Activated T-cell treated with anti-CD3 and anti-CD28 coated beads, Interleukin-2, amount 50 U/mL, for 4 hours (primary cell): Measurements from ENCODE around the gene SCUBE3. TPM values are rescaled to one million over a fixed set of nuclear protein-coding genes. Genes with fewer than 3 reads are reported as not detected.

Experiments
- ATAC-seq, 2 donors: fragments of 200-7000 bp; cut with Tn5 transposase; one replicate each; pipeline ENCODE4 v1.10.0; 2021
- DNase-seq: peaks from one replicate; pipeline ENCODE4 v3.0.0-alpha.2; 2020
- H3K27me3 Mint-ChIP-seq: one replicate; pipeline ENCODE4 v1.8.0; 2021; ENCODE audit warnings: low read depth, mixed read lengths
- H3K36me3 Mint-ChIP-seq: one replicate; pipeline ENCODE4 v1.8.0; 2022; ENCODE audit warnings: mixed read lengths; ENCODE audit not compliant: insufficient read depth
- H3K4me1 Mint-ChIP-seq: one replicate; pipeline ENCODE4 v1.8.0; 2021; ENCODE audit warnings: low read depth, mixed read lengths
- H3K4me3 Mint-ChIP-seq: one replicate; pipeline ENCODE4 v1.8.0; 2021; ENCODE audit warnings: mild to moderate bottlenecking, moderate library complexity, mixed read lengths
- H3K9me3 Mint-ChIP-seq: one replicate; pipeline ENCODE4 v1.8.0; 2021; ENCODE audit warnings: mixed read lengths
- total RNA-seq, 3 donors: library from RNA; stranded (reverse); gene quantifications; one replicate each; pipeline ENCODE4 v1.2.1, GENCODE V29; 2021

Gene SCUBE3
- total RNA-seq, 3 donors from 2014 or later, result 0.03 TPM; not detected in 2

DNA sequence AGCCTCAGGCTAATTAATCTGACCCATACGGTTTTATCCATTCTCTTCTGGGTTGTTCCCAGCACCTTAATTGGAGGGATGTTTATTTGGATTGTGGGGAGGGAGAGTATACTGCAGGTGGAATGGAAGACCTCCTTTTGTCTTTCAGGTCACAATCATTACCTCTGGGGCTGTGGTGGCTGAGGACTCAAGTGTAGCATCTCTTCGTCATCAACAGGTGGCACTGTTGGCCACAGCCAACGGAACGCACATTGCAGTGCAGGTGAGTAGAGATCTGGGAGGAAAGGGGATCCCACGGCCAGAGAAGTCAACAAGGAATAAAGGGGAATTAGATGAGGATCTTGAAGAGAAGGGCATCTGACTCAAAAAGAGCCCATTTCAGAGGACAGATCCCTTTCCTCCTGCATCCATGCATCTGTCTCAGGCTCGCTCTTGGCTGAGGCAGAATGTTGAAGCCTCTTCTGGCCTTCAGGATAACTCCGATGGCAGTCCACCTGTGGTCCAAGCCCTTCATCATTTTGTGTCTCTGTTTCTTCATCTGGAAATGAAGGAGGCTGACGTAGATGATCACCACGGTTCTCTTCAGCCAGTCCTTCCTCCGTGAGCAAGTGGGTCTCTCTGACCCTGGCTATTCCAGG, 80.7 kb downstream of the SCUBE3 start:
- no peaks in the 10 kb centered on the region for H3K9me3 Mint-ChIP-seq
- DNase-seq, result peak; percentile 47
- H3K36me3 Mint-ChIP-seq, result peaks cover 7% of the 10 kb centered on the region
- peak; percentile 26 to 39 for ATAC-seq
- no peak overlapping the region for H3K4me3 Mint-ChIP-seq
- H3K4me1 Mint-ChIP-seq, result peaks cover 18% of the 10 kb centered on the region
- no peaks in the 10 kb centered on the region for H3K27me3 Mint-ChIP-seq

DNA sequence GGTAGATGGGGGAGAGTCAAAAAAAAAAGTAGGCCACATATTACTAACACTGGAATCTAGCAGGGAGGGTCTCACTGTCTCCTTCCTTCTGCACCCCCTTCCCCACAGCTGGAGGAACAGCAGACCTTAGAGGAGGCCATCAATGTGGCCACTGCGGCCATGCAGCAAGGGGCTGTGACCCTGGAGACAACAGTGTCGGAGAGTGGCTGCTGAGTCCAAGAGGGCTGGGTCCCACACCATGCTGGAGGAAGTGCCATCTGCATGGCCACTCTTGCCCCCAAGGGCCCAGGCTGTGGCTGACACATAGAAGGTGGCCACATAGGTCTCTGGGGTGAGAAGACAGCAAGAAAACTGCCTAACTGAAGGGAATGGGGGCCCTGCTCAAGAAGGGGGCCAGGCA, 81.3 kb downstream of the SCUBE3 start:
- H3K4me1 Mint-ChIP-seq, result peaks cover 24% of the 10 kb centered on the region
- DNase-seq, result no peak

DNA sequence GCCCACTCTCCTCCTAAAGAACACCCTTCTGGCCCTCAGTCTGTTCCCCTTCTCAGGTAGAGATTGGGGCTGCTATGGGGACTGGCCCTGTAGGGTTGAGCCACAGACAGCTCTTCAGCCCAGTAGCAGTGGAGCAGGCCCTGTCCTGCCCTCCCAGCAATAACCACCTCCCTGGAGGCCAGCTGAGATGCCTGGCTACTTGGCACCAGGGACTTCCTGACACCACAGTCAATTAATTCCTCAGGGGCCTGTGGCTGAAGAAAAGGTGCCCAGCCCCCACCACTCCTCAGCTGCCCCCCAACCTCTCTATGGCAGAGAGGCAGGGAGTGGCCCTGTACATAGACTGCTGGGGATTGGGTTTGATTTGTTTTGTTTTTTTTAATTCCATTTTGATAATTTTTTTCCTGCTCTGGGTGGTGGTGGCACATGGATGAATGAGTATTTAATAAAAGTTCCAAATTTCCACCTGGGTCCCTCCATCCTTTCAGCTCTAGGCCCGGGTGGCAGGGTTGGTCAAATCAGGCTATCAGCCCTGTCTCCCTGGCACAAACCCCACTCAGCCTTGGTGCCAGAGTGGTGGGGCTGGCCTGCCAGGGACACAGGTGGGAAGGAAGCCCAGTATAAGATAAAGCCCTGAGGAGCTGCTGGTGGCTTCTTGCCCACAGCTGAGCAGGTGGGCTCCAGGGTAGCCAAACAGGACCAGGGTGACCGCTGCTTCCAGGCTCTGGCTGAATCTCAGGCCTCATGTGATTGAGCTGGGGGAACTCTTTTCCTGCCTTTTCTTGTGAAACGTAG, 82.0 kb downstream of the SCUBE3 start:
- Mint-ChIP-seq H3K27me3 (no peaks in the 10 kb centered on the region), H3K36me3 (peaks cover 7% of the 10 kb centered on the region), H3K4me3 (no peak overlapping the region), H3K9me3 (no peaks in the 10 kb centered on the region), H3K4me1 (peaks cover 31% of the 10 kb centered on the region)
- ATAC-seq, result no peak
- no peak for DNase-seq

More for the DNA sequence above, 81.3 kb downstream of the SCUBE3 start:
- Mint-ChIP-seq H3K36me3 (peaks cover 7% of the 10 kb centered on the region), H3K4me3 (no peak overlapping the region), H3K9me3 (no peaks in the 10 kb centered on the region), H3K27me3 (no peaks in the 10 kb centered on the region)
- ATAC-seq, result no peak

DNA sequence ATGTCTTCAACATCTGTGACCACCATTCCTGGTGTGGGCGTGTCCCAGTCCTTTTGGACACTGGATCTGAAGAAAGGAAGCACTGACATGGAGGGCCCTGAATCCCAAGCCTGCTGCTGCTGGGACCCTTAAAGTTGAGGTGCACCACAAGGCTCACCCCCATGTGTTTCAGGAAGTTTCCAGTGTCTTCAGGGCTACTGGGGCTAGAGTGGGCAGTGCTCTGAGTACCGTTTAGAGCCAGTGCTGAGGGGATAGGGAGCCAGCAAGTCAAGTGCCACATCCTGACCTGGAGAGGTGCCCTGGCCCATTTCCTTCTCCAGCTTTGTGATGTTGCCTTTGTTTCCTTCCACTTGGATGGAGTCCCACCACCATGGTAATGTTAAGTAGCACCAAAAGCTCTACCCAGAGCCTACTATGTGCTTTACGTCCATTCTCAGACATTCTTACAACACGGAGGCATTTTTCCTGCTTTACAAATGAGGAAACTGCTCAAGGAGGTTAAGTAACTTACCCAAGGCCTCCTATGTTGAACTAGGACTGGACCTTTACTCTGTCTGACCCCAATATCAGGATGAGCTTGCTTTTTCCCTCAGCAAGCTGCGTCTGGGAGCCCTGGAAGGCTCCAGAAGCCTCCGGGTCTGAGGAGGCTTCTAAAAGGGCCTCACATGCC, 83.3 kb downstream of the SCUBE3 start:
- peaks cover 6% of the 10 kb centered on the region for H3K36me3 Mint-ChIP-seq
- H3K4me3 Mint-ChIP-seq, result peak overlapping the region; percentile 85
- peaks cover 43% of the 10 kb centered on the region for H3K4me1 Mint-ChIP-seq
- H3K27me3 Mint-ChIP-seq, result no peaks in the 10 kb centered on the region
- no peaks in the 10 kb centered on the region for H3K9me3 Mint-ChIP-seq
- no peak for ATAC-seq
- no peak for DNase-seq

DNA sequence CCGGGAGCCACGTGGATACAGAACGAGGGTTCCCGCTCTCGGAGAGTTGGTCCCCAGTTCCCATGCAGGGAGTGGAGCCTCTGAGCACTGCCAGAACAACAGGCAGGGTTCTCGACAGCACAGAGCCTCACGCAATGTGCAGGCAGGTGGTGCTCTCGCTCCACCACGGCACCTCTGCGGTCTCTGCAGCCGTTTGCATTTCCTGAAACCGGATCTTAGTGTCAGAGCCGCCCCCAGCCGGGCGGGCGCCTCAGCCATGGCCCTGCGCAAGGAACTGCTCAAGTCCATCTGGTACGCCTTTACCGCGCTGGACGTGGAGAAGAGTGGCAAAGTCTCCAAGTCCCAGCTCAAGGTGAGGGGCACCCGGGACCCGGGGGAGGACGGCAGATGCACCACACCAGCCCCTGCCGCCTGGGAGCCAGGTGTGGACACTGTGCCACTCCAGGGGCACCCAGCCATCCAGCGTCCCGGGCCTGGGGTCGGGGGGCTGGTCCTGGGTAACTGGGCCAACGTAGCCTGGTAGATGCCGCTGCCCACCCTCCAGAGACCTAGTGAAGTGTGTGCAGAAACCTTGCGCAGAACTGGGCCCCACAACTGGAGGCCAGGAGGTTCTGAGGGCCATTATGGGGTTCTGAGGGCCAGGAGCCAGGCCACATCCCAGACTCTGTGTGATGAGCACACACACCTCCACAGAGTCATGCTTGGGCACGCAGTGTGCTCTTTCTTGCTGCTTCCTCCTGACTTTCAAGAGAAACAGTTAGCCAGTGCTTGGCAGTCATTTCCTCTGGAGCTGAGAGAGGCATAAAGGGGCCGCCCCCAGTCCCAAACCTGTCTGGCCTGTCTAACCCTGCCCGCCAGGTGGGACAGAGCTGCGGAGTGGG, 84.1 kb downstream of the SCUBE3 start, which contains the start of gene DEF6:
Gene DEF6, plus strand, starts transcription at position 218 of the 881 bp plus-strand sequence. Its CDS starts 39 bp downstream, at position 257.
- peak; percentile 87 to 91 for ATAC-seq
- H3K9me3 Mint-ChIP-seq, result no peaks in the 10 kb centered on the region

DNA sequence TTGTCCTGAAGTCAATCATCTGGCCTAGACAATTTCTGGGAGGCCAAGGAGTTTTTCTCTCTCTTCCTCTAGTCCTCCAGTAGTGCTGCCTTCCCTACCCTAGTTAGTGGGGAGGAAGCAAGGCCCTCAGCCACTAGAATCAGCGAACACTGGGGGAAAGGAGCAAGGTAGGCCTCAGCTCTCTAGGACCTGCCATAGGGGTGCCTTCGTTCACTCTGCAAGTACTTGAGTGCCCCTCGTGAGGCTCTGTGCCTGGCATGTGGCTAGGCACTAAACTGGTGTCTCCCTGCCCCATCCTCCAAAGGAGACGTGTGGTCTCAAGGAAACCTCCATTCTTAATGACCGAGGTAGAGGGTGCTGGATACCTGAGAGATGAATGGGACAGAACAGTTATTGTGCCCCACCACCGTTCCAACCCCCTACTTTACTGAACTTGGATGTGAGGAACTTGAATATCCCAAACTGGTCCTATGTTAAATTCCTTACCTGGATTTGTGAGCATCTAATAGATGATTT, 84.9 kb downstream of the SCUBE3 start:
- peaks cover 9% of the 10 kb centered on the region for H3K36me3 Mint-ChIP-seq
- no peaks in the 10 kb centered on the region for H3K9me3 Mint-ChIP-seq
- H3K4me3 Mint-ChIP-seq, result peak overlapping the region; percentile 85
- DNase-seq (no peak), ATAC-seq (no peak)
- H3K4me1 Mint-ChIP-seq, result peaks cover 59% of the 10 kb centered on the region
- no peaks in the 10 kb centered on the region for H3K27me3 Mint-ChIP-seq

More for the DNA sequence above, 84.1 kb downstream of the SCUBE3 start, which contains the start of gene DEF6:
- peak; percentile 85 for DNase-seq
- Mint-ChIP-seq H3K4me1 (peaks cover 50% of the 10 kb centered on the region), H3K36me3 (peaks cover 6% of the 10 kb centered on the region), H3K27me3 (no peaks in the 10 kb centered on the region), H3K4me3 (peak within 1 kb of the TSS; percentile 85)

DNA sequence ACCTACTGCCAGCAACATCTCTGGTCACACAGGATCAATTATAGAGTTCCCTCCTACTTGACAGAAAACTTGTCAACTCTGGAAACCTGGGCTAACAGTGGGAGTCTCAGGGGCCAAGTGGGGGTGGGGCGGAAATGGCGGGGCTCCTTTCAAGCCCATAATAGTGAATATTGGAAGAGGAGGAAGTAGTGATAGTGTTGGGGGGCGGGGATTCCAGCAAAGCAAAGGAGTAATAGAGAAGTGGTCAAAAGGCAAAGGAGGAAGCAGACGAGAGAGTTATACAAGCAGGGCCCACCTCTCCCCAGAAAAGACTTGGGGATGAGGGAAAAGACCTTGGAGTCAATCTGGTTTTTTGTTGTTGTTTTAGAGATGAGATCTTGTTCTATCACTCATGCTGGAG, 85.9 kb downstream of the SCUBE3 start:
- H3K36me3 Mint-ChIP-seq, result peaks cover 11% of the 10 kb centered on the region
- no peak for DNase-seq
- no peaks in the 10 kb centered on the region for H3K9me3 Mint-ChIP-seq
- H3K4me1 Mint-ChIP-seq, result peaks cover 64% of the 10 kb centered on the region
- no peak for ATAC-seq
- H3K27me3 Mint-ChIP-seq, result no peaks in the 10 kb centered on the region
- H3K4me3 Mint-ChIP-seq, result peak overlapping the region; percentile 85

DNA sequence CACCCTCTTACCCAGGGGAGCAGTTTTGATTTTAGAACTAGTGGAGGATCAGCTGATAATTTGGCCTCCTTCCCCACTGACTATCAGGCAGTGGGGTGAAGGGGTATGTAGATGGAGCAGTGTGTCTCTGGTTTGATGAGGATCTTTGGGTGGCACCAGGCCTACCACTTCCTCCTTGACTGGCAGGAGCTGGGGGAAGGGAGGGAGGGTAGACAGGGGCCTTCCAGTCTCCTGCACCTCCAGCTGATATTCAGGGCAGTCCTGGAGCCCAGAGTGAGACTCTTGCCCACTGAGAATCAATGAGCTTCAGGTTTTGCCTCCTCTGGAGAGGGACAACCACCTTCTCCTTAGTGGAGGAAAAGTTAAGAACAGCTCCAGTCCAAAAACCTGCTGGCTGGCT, 87.1 kb downstream of the SCUBE3 start:
- Mint-ChIP-seq H3K36me3 (peaks cover 11% of the 10 kb centered on the region), H3K4me3 (peak overlapping the region; percentile 85), H3K9me3 (no peaks in the 10 kb centered on the region), H3K4me1 (peaks cover 70% of the 10 kb centered on the region), H3K27me3 (no peaks in the 10 kb centered on the region)
- ATAC-seq (no peak), DNase-seq (peak; percentile 31)

Other genes starting within 250 kb of the SCUBE3 start
- gene TCP11, start 72.6 kb upstream of the SCUBE3 start, total RNA-seq, result not detected
- 10 to 100 TPM; 22.9 to 24.3 (median 24.1) TPM for gene ZNF76, start 45.8 kb downstream of the SCUBE3 start, total RNA-seq
- 10 to 100 TPM; 63.0 to 72.7 (median 68.9) TPM for gene DEF6, start 83.9 kb downstream of the SCUBE3 start, total RNA-seq
- gene PPARD, start 128.6 kb downstream of the SCUBE3 start, total RNA-seq, result 10 to 100 TPM; 15.4 to 17.4 (median 16.9) TPM
- 10 to 100 TPM; 23.1 to 26.6 (median 24.8) TPM for gene FANCE, start 238.4 kb downstream of the SCUBE3 start, total RNA-seq